Naive B cell (primary cell): ENCODE data around the gene MOB1B. TPM values are rescaled to one million over a fixed set of nuclear protein-coding genes. Genes with fewer than 3 reads are reported as not detected.
A peak's percentile ranks its signal among the peaks of the same experiment; 100 is the strongest.
"Not testable (repeated sequence)": the region's sequence is repeated elsewhere in the genome, so short reads cannot be mapped to it uniquely, and the experiment has no call there.

Source experiments
- ATAC-seq, 2 donors: fragments of 150-1000 bp; cut with Tn5 transposase; 2 replicates each; pipeline ENCODE4 v1.10.0; 2021; ENCODE audit warnings: low read depth in 2 of 2, mild to moderate bottlenecking in 2 of 2, moderate library complexity in 2 of 2
- DNase-seq: peaks from one replicate; pipeline ENCODE4 v3.0.0; 2022
- H3K27ac Mint-ChIP-seq, 6 donors: one replicate each; pipeline ENCODE4 v1.8.0; 2020 to 2022; ENCODE audit warnings: mild to moderate bottlenecking in 6 of 6, mixed read lengths in 6 of 6, moderate library complexity in 5 of 6, inconsistent platforms in 2 of 6
- H3K27me3 Mint-ChIP-seq, 3 donors: one replicate each; pipeline ENCODE4 v1.8.0; 2021 to 2022; ENCODE audit warnings: mixed read lengths in 3 of 3, mild to moderate bottlenecking in 1 of 3
- H3K36me3 Mint-ChIP-seq, 2 donors: one replicate each; pipeline ENCODE4 v1.8.0; 2020 to 2022; ENCODE audit warnings: mixed read lengths in 2 of 2, inconsistent platforms in 1 of 2, mild to moderate bottlenecking in 1 of 2
- H3K4me1 Mint-ChIP-seq, 3 donors: one replicate each; pipeline ENCODE4 v1.8.0; 2020 to 2022; ENCODE audit warnings: mixed read lengths in 3 of 3, inconsistent platforms in 1 of 3, mild to moderate bottlenecking in 1 of 3, moderate library complexity in 1 of 3
- H3K4me3 Mint-ChIP-seq, 8 donors: one replicate each; pipeline ENCODE4 v1.8.0; 2020 to 2022; ENCODE audit warnings: mild to moderate bottlenecking in 8 of 8, mixed read lengths in 8 of 8, moderate library complexity in 8 of 8, inconsistent platforms in 2 of 8
- H3K9me3 Mint-ChIP-seq, 7 donors: one replicate each; pipeline ENCODE4 v1.8.0; 2020 to 2022; ENCODE audit warnings: mixed read lengths in 7 of 7, mild to moderate bottlenecking in 5 of 7, inconsistent platforms in 2 of 7, moderate library complexity in 1 of 7
- polyA plus RNA-seq, 6 donors: library from polyadenylated mRNA; unstranded; fragments of 300-500 nt; fragmentation: Illumina TruSeq; gene quantifications; one replicate each; pipeline ENCODE4 v1.2.3, GENCODE V29; 2021; ENCODE audit warnings: low read depth in 6 of 6

The MOB1B gene
- polyA plus RNA-seq, 6 donors from 2014 or later: 0.91 to 2.1 (median 1.2) TPM

GRCh38 chr4:70993181-70994068, 91.3 kb downstream of the MOB1B start, which contains the start of gene DCK:
Gene DCK, plus strand, starts transcription at chr4:70993649. Its CDS starts 187 bp downstream, at chr4:70993836.
- peaks cover 6 to 9% of the 10 kb centered on the region in 2 donors for H3K36me3 Mint-ChIP-seq
- H3K27ac Mint-ChIP-seq: peak within 1 kb of the TSS; percentile 88 to 98 (median 96)
- ATAC-seq (peak; percentile 82 to 83), DNase-seq (peak; percentile 90)
- no peaks in the 10 kb centered on the region for H3K27me3 Mint-ChIP-seq
- H3K9me3 Mint-ChIP-seq: no peaks in the 10 kb centered on the region
- H3K4me1 Mint-ChIP-seq: peaks cover 37 to 51% (median 45%) of the 10 kb centered on the region in 3 donors
- H3K4me3 Mint-ChIP-seq: peak within 1 kb of the TSS; percentile 85 to 98 (median 96)

GRCh38 chr4:70994069-70994366, 91.8 kb downstream of the MOB1B start:
- H3K4me1 Mint-ChIP-seq: peaks cover 40 to 56% (median 51%) of the 10 kb centered on the region in 3 donors
- H3K9me3 Mint-ChIP-seq: no peaks in the 10 kb centered on the region
- H3K27me3 Mint-ChIP-seq: no peaks in the 10 kb centered on the region
- ATAC-seq (no peak), DNase-seq (no peak)
- peak overlapping the region; percentile 86 to 98 (median 94) for H3K27ac Mint-ChIP-seq
- peak overlapping the region; percentile 85 to 98 (median 96) for H3K4me3 Mint-ChIP-seq
- H3K36me3 Mint-ChIP-seq: peaks cover 6 to 13% of the 10 kb centered on the region in 2 donors

- ATAC-seq (peak; percentile 59 to 61), DNase-seq (peak; percentile 75)
- Mint-ChIP-seq H3K36me3 (peaks cover 6 to 19% of the 10 kb centered on the region in 2 donors), H3K27me3 (no peaks in the 10 kb centered on the region), H3K4me3 (peak overlapping the region; percentile 85 to 98 (median 96)), H3K9me3 (no peaks in the 10 kb centered on the region), H3K27ac (peak overlapping the region; percentile 86 to 98 (median 94)), H3K4me1 (peaks cover 44 to 61% (median 56%) of the 10 kb centered on the region in 3 donors)
These were observed 92.4 kb downstream of the MOB1B start for GRCh38 chr4:70994387-70995099.

GRCh38 chr4:70996018-70996360, 93.8 kb downstream of the MOB1B start:
- H3K9me3 Mint-ChIP-seq: peaks cover 0 to 1% (median 0%) of the 10 kb centered on the region in 7 donors
- ATAC-seq (no peak), DNase-seq (no peak)
- H3K36me3 Mint-ChIP-seq: peaks cover 13 to 32% of the 10 kb centered on the region in 2 donors
- peaks cover 52 to 75% (median 71%) of the 10 kb centered on the region in 3 donors for H3K4me1 Mint-ChIP-seq
- peak overlapping the region; percentile 59 to 98 (median 95) for H3K27ac Mint-ChIP-seq
- peak overlapping the region; percentile 85 to 98 (median 96) for H3K4me3 Mint-ChIP-seq
- H3K27me3 Mint-ChIP-seq: no peaks in the 10 kb centered on the region

- H3K27ac Mint-ChIP-seq: peak overlapping the region; percentile 13 to 98 (median 95)
- peak; percentile 16 to 17 for ATAC-seq
- DNase-seq: peak; percentile 29
- peaks cover 0 to 3% (median 0%) of the 10 kb centered on the region in 7 donors for H3K9me3 Mint-ChIP-seq
- H3K4me1 Mint-ChIP-seq: peaks cover 63 to 84% (median 81%) of the 10 kb centered on the region in 3 donors
- peak overlapping the region; percentile 85 to 98 (median 96) for H3K4me3 Mint-ChIP-seq
- H3K36me3 Mint-ChIP-seq: peaks cover 23 to 42% of the 10 kb centered on the region in 2 donors
- H3K27me3 Mint-ChIP-seq: no peaks in the 10 kb centered on the region
These were observed 94.9 kb downstream of the MOB1B start for GRCh38 chr4:70997036-70997435.

GRCh38 chr4:70997546-70997945, 95.4 kb downstream of the MOB1B start:
- ATAC-seq (no peak), DNase-seq (no peak)
- peak overlapping the region; percentile 1 to 98 (median 86) for H3K27ac Mint-ChIP-seq
- H3K4me1 Mint-ChIP-seq: peaks cover 66 to 85% (median 84%) of the 10 kb centered on the region in 3 donors
- H3K27me3 Mint-ChIP-seq: no peaks in the 10 kb centered on the region
- peaks cover 0 to 3% (median 0%) of the 10 kb centered on the region in 7 donors for H3K9me3 Mint-ChIP-seq
- peak overlapping the region; percentile 85 to 98 (median 96) for H3K4me3 Mint-ChIP-seq
- peaks cover 29 to 48% of the 10 kb centered on the region in 2 donors for H3K36me3 Mint-ChIP-seq

- Mint-ChIP-seq H3K36me3 (peaks cover 35 to 50% of the 10 kb centered on the region in 2 donors), H3K27ac (peak overlapping the region in 3 of 6 donors; percentile 8 to 98 (median 67)), H3K4me3 (peak overlapping the region in 6 of 8 donors; percentile 40 to 83 (median 48)), H3K4me1 (peaks cover 83 to 98% (median 96%) of the 10 kb centered on the region in 3 donors)
- DNase-seq, ATAC-seq, H3K9me3 Mint-ChIP-seq, H3K27me3 Mint-ChIP-seq: not testable (repeated sequence)
These were observed 97.5 kb downstream of the MOB1B start for GRCh38 chr4:70999639-71000038.

- Mint-ChIP-seq H3K4me1 (peaks cover 71 to 92% (median 88%) of the 10 kb centered on the region in 3 donors), H3K4me3 (peak overlapping the region in 6 of 8 donors; percentile 39 to 86 (median 78)), H3K36me3 (peaks cover 35 to 50% of the 10 kb centered on the region in 2 donors), H3K27ac (peak overlapping the region in 5 of 6 donors; percentile 57 to 98 (median 90))
- not testable (repeated sequence) for DNase-seq, H3K27me3 Mint-ChIP-seq, H3K9me3 Mint-ChIP-seq, ATAC-seq
These were observed 99.2 kb downstream of the MOB1B start for GRCh38 chr4:71001363-71001762.

- H3K4me1 Mint-ChIP-seq: peaks cover 66 to 89% (median 89%) of the 10 kb centered on the region in 3 donors
These were observed 102.2 kb downstream of the MOB1B start for GRCh38 chr4:71004281-71004851.

GRCh38 chr4:71005025-71005424, 102.9 kb downstream of the MOB1B start:
- not testable (repeated sequence) for DNase-seq, H3K9me3 Mint-ChIP-seq, H3K27me3 Mint-ChIP-seq, ATAC-seq
- Mint-ChIP-seq H3K36me3 (peaks cover 33 to 42% of the 10 kb centered on the region in 2 donors), H3K4me1 (peaks cover 68 to 89% (median 89%) of the 10 kb centered on the region in 3 donors), H3K27ac (peak overlapping the region in 5 of 6 donors; percentile 91 to 98 (median 96)), H3K4me3 (peak overlapping the region; percentile 74 to 90 (median 84))

More at GRCh38 chr4:71004281-71004851, 102.2 kb downstream of the MOB1B start:
- ATAC-seq (peak; percentile 66 to 76), DNase-seq (peak; percentile 61)
- H3K4me3 Mint-ChIP-seq: peak overlapping the region; percentile 74 to 90 (median 84)
- H3K36me3 Mint-ChIP-seq: peaks cover 39 to 42% of the 10 kb centered on the region in 2 donors
- H3K27me3 Mint-ChIP-seq: no peaks in the 10 kb centered on the region
- peaks cover 0 to 3% (median 0%) of the 10 kb centered on the region in 7 donors for H3K9me3 Mint-ChIP-seq
- H3K27ac Mint-ChIP-seq: peak overlapping the region; percentile 91 to 99 (median 97)

- H3K4me1 Mint-ChIP-seq: peaks cover 59 to 81% (median 78%) of the 10 kb centered on the region in 3 donors
- H3K27me3 Mint-ChIP-seq: no peaks in the 10 kb centered on the region
- H3K36me3 Mint-ChIP-seq: peaks cover 21 to 32% of the 10 kb centered on the region in 2 donors
- H3K9me3 Mint-ChIP-seq: peaks cover 0 to 3% (median 0%) of the 10 kb centered on the region in 7 donors
- peak overlapping the region; percentile 25 to 87 (median 64) for H3K4me3 Mint-ChIP-seq
- ATAC-seq: peak; percentile 82 to 83
- peak; percentile 75 for DNase-seq
- H3K27ac Mint-ChIP-seq: peak overlapping the region; percentile 87 to 99 (median 94)
These were observed 104.2 kb downstream of the MOB1B start for GRCh38 chr4:71006203-71006907.

- Mint-ChIP-seq H3K4me3 (peak overlapping the region in 2 of 8 donors; percentile 16 to 23), H3K4me1 (peaks cover 41 to 67% (median 66%) of the 10 kb centered on the region in 3 donors)
- no peak for DNase-seq
These were observed 106.0 kb downstream of the MOB1B start for GRCh38 chr4:71008196-71008595.

More at GRCh38 chr4:71008196-71008595, 106.0 kb downstream of the MOB1B start:
- no peak for ATAC-seq
- H3K36me3 Mint-ChIP-seq: peaks cover 5 to 14% of the 10 kb centered on the region in 2 donors
- H3K27ac Mint-ChIP-seq: peak overlapping the region in 5 of 6 donors; percentile 17 to 98 (median 82)
- H3K27me3 Mint-ChIP-seq: no peaks in the 10 kb centered on the region
- no peaks in the 10 kb centered on the region for H3K9me3 Mint-ChIP-seq
